ENCODE data around the gene ZNF212. TPM values are rescaled to one million over a fixed set of nuclear protein-coding genes. Genes with fewer than 3 reads are reported as not detected.

ZNF212 gene
- 8.8 TPM for total RNA-seq

DNA sequence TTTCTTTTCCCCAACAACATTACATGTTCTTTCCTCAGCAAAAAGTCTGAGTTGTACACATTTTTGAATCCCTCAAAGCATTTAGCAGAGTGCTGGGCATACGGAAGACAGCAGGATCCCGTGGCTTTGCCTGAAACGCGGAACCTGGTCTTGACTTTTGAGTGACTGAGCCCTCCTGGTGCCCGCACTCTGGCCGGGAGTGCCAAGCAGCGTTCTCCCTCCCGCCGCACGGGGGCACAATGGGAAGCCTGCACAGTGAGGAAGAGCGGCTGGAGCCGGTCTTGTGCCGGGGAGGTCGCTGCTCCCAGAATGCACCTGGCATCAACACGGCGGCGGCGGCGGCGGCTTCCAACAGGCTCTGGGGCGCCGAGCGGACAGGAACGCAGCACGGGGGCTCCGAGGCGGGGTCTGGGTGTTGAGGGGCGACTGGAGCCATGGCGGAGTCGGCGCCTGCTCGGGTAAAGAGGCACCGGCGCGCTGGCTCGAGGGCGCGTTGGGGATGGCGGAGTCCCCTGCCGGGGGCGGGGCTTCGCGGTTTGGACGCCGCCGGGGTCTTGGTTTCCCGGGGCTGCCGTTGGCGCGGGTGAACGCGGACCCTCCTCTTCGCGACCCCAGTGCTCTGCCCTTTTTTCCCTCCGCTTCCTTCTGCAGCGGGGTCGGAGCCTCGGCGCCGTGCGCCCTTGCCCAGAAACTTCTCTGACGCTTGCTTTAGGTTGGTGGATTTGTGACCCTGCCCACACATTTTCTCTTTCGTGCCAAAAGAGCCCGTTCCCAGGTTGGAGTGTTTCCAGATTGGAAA, at the start of gene ZNF212:
Gene ZNF212, plus strand, starts transcription at position 307 of the 799 bp plus-strand sequence. Its CDS starts 128 bp downstream, at position 435.
- no peak for DNase-seq (ENCODE audit: extremely low spot score in 2 of 2)
- intact Hi-C loops (cut with DNase I), result no loop called here
- no peaks in the 10 kb centered on the region for H3K27me3 ChIP-seq
- H3K4me3 ChIP-seq, result peak within 1 kb of the TSS; percentile 70 to 80
- peaks cover 21% of the 10 kb centered on the region for H3K4me1 ChIP-seq
- H3K36me3 ChIP-seq, result no peaks in the 10 kb centered on the region
- H3K27ac ChIP-seq, result peak within 1 kb of the TSS; percentile 85
- H3K9me3 ChIP-seq, result no peaks in the 10 kb centered on the region
- TF ChIP-seq POLR2A (IDR thresholded peaks at IDR 0.05), result no peak
- TF ChIP-seq, protein P1, sequence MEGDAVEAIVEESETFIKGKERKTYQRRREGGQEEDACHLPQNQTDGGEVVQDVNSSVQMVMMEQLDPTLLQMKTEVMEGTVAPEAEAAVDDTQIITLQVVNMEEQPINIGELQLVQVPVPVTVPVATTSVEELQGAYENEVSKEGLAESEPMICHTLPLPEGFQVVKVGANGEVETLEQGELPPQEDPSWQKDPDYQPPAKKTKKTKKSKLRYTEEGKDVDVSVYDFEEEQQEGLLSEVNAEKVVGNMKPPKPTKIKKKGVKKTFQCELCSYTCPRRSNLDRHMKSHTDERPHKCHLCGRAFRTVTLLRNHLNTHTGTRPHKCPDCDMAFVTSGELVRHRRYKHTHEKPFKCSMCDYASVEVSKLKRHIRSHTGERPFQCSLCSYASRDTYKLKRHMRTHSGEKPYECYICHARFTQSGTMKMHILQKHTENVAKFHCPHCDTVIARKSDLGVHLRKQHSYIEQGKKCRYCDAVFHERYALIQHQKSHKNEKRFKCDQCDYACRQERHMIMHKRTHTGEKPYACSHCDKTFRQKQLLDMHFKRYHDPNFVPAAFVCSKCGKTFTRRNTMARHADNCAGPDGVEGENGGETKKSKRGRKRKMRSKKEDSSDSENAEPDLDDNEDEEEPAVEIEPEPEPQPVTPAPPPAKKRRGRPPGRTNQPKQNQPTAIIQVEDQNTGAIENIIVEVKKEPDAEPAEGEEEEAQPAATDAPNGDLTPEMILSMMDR (IDR thresholded peaks at IDR 0.05), result peak; percentile 78 to 88 (median 80)
- peak; percentile 77 to 81 for TF ChIP-seq POLR2AphosphoS5 (IDR thresholded peaks at IDR 0.05; ENCODE audit: insufficient read depth in 1 of 2, low read depth in 1 of 2)

DNA sequence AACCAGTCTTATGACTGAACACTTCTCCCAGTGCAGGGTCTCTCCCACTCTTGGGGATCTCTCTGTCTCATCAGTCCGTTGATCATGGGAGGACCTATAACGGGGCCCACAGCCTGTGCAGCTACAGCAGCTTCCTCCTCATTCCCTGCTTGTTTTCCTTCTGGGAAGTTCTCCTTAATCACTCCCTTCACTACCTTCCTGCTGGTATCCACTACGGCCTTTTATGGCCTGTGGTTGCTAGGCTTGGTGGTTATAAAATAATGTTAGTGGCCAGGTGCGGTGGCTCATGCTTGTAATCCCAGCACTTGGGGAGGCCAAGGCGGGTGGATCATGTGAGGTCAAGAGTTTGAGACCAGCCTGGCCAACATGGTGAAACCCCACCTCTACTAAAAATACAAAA, 47.6 kb upstream of the ZNF212 start:
- Histone ChIP-seq H3K27ac (no peak overlapping the region), H3K27me3 (no peaks in the 10 kb centered on the region), H3K4me3 (no peak overlapping the region), H3K9me3 (no peaks in the 10 kb centered on the region), H3K4me1 (peaks cover 15% of the 10 kb centered on the region), H3K36me3 (no peaks in the 10 kb centered on the region)
- no peak for DNase-seq (ENCODE audit: extremely low spot score in 2 of 2)
- TF ChIP-seq POLR2A (IDR thresholded peaks at IDR 0.05), result no peak
- no peak for TF ChIP-seq POLR2AphosphoS5 (IDR thresholded peaks at IDR 0.05; ENCODE audit: insufficient read depth in 1 of 2, low read depth in 1 of 2)
- TF ChIP-seq, protein P1 (IDR thresholded peaks at IDR 0.05), result no peak
- intact Hi-C loops (cut with DNase I), result no loop called here

- peaks cover 26% of the 10 kb centered on the region for H3K4me1 ChIP-seq
- peaks cover 0 to 14% of the 10 kb centered on the region in 2 donors for H3K36me3 ChIP-seq
Observed at GRCh38 chr7:149194799-149195179, 44.7 kb upstream of the ZNF212 start.

GRCh38 chr7:149195180-149196150, 44.0 kb upstream of the ZNF212 start, which contains the start of gene ZNF282:
ZNF282 (plus strand) TSS chr7:149195546; CDS start chr7:149195590, 44 bp downstream.
- peak within 1 kb of the TSS; percentile 80 to 99 for H3K4me3 ChIP-seq
- DNase-seq (ENCODE audit: extremely low spot score in 2 of 2), result no peak
- peak within 1 kb of the TSS; percentile 90 for H3K27ac ChIP-seq
- TF ChIP-seq POLR2AphosphoS5 (IDR thresholded peaks at IDR 0.05; ENCODE audit: insufficient read depth in 1 of 2, low read depth in 1 of 2) (peak in 1 of 2 donors; percentile 73), POLR2A (IDR thresholded peaks at IDR 0.05) (no peak)
- TF ChIP-seq, protein P1 (IDR thresholded peaks at IDR 0.05), result peak in 2 of 3 experiments; percentile 26 to 48
- H3K27me3 ChIP-seq, result no peaks in the 10 kb centered on the region
- H3K4me1 ChIP-seq, result peaks cover 26% of the 10 kb centered on the region
- H3K9me3 ChIP-seq, result no peaks in the 10 kb centered on the region
- peaks cover 0 to 21% of the 10 kb centered on the region in 2 donors for H3K36me3 ChIP-seq
- intact Hi-C loops (cut with DNase I), result no loop called here

More at GRCh38 chr7:149194799-149195179, 44.7 kb upstream of the ZNF212 start:
- intact Hi-C loops (cut with DNase I), result no loop called here
- TF ChIP-seq POLR2A (IDR thresholded peaks at IDR 0.05) (no peak), POLR2AphosphoS5 (IDR thresholded peaks at IDR 0.05; ENCODE audit: insufficient read depth in 1 of 2, low read depth in 1 of 2) (no peak)
- TF ChIP-seq, protein P1 (IDR thresholded peaks at IDR 0.05), result no peak
- H3K9me3 ChIP-seq, result no peaks in the 10 kb centered on the region
- H3K27ac ChIP-seq, result peak overlapping the region; percentile 90
- DNase-seq (ENCODE audit: extremely low spot score in 2 of 2), result no peak
- peak overlapping the region; percentile 80 to 99 for H3K4me3 ChIP-seq
- H3K27me3 ChIP-seq, result no peaks in the 10 kb centered on the region
